ENCODE measurements around the gene EPC1.
"Not testable (repeated sequence)": the region's sequence is repeated elsewhere in the genome, so short reads cannot be mapped to it uniquely, and the experiment has no call there.

The EPC1 gene

DNA sequence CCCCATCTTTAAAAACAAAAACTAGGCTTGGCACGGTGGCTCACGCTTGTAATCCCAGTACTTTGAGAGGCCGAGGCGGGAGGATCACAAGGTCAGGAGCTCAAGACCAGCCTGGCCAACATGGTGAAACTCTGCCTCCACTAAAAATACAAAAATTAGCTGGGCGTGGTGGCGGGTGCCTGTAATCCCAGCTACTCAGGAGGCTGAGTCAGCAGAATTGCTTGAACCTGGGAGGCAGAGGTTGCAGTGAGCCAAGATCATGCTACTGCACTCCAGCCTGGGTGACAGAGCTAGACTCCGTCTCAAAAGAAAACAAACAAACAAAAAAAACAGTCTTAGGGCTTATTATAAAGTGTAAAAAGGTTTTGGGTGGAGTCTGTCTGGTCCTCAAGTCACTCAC, 117.2 kb downstream of the EPC1 start:
- not testable (repeated sequence) for DNase-seq

DNA sequence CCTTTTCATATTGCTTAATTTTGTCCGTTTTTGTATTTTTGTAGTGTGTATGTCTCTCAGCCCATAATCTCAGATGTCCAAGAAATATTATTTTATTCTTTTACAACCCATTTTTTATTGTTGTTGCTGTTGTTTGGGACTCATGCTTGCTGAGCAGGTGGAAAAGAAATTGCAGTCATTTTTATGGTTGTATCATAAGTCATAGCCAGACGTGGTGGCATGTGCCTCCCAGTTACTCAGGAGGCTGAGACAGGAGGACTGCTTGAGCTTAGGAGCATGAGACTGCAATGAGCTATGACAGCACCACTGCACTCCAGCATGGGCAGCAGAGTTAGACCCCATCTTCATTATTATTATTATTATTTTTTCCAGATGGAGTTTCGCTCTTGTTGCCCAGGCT, 117.8 kb downstream of the EPC1 start:
- no peak for DNase-seq

DNA sequence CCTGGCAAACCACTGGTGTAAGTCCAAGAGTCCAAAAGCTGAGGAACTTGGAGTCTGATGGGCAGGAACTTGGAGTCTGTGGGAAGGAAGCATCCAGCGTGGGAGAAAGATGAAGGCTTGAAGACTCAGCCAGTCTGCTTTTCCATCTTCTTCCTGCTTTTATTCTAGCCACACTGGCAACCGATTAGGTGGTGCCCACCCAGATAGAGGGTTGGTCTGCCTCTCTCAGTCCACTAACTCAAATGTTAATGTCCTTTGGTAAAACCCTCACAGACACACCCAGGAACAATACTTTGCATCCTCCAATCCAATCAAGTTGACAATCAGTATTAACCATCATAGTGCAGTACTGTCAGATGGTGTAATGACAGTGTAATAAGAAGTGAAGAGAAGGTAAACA, 119.2 kb downstream of the EPC1 start:
- no peak for DNase-seq

DNA sequence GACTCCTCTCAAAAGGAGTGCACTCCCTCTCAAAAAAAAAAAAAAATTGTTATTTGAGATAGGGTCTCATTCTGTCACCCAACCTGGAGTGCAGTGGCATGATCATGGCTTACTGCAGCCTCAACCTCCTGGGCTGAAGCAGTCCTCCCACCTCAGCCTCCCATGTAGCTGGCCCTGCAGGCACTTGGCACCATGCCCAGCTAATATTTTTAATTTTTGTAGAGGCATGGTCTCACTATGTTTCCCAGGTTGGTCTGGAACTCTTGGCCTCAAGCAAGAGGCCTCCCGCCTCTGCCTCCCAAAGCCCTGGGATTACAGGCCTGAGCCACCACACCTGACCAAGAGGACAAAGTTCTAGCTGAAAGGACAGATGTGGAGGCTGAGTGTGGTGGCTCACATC, 120.3 kb downstream of the EPC1 start:
- no peak for DNase-seq

DNA sequence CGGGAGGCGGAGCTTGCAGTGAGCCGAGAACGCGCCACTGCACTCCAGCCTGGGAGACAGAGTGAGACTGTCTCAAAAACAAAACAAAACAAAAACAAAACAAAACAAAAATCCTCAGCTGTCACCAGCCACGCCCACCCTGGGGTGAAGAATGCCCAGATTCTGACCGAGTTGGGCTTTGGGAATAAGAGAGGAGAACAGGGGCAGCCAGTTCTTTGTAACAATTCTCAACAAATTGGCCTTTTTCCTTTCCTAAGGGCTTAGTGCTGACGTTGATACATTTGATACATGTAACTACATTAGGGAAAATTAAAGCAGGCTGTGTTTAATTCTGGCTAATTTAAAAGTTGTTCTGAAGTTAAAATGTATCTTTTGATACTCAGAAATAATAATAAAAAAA, 121.0 kb downstream of the EPC1 start:
- no peak for DNase-seq

DNA sequence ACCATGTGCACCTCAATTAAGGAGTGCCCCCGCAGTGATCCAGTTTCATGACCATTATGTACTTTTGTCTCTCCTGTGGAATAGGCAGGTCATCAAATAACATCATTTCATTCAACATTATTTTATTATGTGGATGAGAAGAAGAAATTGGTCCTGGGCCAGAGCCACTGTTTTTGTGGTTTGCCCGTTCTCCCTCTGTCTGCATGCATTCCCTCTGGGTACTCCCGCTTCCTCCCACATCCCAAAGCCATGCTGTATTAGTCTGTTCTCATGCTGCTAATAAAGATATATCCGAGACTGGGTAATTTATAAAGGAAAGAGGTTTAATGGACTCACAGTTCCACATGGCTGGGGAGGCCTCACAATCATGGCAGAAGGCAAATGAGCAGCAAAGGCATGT, 124.6 kb downstream of the EPC1 start:
- DNase-seq, result not testable (repeated sequence)

DNA sequence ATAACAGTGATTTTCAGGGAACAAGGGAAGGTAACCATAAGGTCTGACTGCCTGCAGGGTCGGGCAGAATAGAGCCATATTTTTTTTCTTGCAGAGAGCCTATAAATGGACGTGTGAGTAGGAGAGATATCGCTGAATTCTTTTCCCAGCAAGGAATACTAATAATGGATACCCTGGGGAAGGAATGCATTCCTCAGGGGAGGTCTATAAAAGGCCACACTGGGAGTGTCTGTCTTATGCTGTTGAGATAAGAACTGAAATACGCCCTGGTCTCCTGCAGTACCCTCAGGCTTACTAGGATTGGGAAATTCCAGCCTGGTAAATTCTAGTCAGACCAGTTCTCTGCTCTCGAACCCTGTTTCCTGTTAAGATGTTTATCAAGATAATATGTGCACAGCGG, 127.8 kb downstream of the EPC1 start:
- not testable (repeated sequence) for DNase-seq

DNA sequence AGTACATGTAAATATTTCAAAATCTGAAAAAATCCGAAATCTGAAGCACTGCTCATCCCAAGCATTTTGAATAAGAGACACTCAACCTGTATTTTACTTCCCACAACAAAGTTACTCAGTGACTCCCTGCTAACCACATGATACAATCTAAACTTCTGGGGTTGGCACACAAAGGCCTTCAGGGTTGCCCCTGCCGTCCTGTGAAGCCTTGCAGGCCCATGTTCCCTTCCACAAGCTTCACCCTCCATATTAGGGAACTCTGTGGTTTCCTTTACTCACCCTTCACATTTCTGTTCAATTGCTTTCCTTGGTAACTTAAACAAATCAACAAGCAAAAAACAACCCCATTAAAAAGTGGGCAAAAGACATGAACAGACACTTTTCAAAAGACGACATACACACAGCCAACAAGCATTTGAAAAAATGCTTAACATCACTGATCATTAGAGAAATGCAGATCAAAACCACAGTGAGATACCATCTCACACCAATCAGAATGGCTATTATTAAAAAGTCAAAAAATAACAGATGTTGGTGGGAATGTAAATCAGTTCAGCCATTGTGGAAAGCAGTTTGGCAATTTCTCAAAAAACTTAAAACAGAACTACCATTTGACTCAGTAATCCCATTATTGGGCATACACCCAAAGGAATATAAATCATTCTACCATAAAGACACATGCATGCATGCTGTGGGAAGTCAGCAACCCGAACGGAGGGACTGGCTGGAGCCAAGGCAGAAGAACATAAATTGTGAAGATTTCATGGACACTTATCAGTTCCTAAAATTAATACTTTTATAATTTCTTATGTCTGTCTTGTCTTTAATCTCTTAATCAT, 128.5 kb downstream of the EPC1 start:
- not testable (repeated sequence) for DNase-seq

Data from stimulated activated CD4-positive, alpha-beta T cell treated with anti-CD3 and anti-CD28 coated beads, Interleukin-2, amount 100 ng/mL, for 48 hours (primary cell).